ENCODE data around the gene ALDH1L2. TPM values are rescaled to one million over a fixed set of nuclear protein-coding genes. Genes with fewer than 3 reads are reported as not detected.

ALDH1L2 gene
- total and polyA plus RNA-seq, 9 of the 15 experiments (the other 6 are each of a cell fraction or from before 2014, with no cell fraction given) = 1.1 to 9.9 (median 3.8) TPM

DNA sequence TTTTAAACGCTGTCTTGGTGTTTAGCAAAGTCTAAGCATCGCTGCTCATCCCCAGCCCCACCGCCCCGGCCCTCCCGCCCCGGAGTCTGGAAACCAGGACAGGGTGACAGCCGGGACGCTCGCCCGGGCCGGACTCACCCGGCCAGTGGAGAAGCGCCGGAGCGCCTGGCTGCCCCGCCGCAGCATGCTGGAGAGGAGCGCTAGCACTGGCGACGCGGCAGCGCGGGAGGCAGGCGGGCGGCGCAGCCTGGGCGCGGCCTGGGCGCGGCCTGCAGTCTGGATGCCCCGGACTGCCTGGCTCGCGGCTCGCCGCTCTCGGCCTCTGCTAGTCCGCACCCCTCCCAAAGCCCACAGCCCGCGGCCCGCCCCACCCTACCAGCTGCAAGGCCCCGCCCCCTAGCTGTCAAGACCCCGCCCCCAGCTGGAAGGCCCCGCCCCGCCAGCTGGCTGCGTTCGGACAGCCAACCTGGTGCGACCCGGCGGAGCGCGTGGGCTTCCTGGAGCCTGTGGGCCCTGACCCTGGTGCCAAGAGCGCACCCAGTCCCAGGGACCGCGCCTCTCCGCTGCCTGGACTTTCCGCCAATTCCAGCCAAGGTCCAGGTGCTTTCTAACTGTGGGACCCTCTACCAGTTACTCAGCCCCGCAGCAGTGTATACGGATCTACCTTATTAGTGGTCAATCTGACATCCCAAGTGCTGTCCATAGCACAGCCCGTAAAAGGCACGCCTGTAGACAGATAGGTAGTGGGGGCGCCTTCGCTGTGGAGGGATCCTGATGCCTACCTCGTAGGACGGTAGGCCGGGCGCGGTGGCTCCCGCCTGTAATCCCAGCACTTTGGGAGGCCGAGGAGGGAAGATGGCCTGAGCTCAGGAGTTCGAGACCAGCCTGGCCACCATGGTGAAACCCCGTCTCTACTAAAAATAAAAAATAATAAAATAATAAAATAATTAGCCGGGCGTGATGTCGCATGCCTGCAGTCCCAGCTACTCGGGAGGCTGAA, at the start of gene ALDH1L2 (continued):
- TF ChIP-seq, protein P1, sequence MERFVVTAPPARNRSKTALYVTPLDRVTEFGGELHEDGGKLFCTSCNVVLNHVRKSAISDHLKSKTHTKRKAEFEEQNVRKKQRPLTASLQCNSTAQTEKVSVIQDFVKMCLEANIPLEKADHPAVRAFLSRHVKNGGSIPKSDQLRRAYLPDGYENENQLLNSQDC (CRISPR knock-in tag; IDR thresholded peaks at IDR 0.05) = no peak
- TF ChIP-seq, protein P2, sequence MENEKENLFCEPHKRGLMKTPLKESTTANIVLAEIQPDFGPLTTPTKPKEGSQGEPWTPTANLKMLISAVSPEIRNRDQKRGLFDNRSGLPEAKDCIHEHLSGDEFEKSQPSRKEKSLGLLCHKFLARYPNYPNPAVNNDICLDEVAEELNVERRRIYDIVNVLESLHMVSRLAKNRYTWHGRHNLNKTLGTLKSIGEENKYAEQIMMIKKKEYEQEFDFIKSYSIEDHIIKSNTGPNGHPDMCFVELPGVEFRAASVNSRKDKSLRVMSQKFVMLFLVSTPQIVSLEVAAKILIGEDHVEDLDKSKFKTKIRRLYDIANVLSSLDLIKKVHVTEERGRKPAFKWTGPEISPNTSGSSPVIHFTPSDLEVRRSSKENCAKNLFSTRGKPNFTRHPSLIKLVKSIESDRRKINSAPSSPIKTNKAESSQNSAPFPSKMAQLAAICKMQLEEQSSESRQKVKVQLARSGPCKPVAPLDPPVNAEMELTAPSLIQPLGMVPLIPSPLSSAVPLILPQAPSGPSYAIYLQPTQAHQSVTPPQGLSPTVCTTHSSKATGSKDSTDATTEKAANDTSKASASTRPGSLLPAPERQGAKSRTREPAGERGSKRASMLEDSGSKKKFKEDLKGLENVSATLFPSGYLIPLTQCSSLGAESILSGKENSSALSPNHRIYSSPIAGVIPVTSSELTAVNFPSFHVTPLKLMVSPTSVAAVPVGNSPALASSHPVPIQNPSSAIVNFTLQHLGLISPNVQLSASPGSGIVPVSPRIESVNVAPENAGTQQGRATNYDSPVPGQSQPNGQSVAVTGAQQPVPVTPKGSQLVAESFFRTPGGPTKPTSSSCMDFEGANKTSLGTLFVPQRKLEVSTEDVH (IDR thresholded peaks at IDR 0.05; ENCODE audit: low read depth, partially characterized antibody) = no peak
- TF ChIP-seq ILK (tag; IDR thresholded peaks at IDR 0.05; ENCODE audit: borderline replicate concordance, low read depth) = no peak
- 0 out of 2 replicates have a peak, but pooled peaks have one; percentile 25 for TF ChIP-seq POLR2A (conservative IDR thresholded peaks at IDR 0.05)
- TF ChIP-seq PHF8 (IDR thresholded peaks at IDR 0.05; ENCODE audit: borderline replicate concordance, low read length) = peak; percentile 48; the same call in 1 of the 2 replicates
- no peak for TF ChIP-seq ZNF212 (CRISPR knock-in tag; IDR thresholded peaks at IDR 0.05)
- TF ChIP-seq, protein P3, sequence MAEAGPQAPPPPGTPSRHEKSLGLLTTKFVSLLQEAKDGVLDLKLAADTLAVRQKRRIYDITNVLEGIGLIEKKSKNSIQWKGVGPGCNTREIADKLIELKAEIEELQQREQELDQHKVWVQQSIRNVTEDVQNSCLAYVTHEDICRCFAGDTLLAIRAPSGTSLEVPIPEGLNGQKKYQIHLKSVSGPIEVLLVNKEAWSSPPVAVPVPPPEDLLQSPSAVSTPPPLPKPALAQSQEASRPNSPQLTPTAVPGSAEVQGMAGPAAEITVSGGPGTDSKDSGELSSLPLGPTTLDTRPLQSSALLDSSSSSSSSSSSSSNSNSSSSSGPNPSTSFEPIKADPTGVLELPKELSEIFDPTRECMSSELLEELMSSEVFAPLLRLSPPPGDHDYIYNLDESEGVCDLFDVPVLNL (CRISPR knock-in tag; IDR thresholded peaks at IDR 0.05; ENCODE audit: low read depth) = no peak
- TF ChIP-seq RAD21 (CRISPR knock-in tag; conservative IDR thresholded peaks at IDR 0.05 in 1 of 2, IDR thresholded peaks at IDR 0.05 in 1 of 2) = no peak
- no peak for TF ChIP-seq MTA1 (IDR thresholded peaks at IDR 0.05; ENCODE audit: borderline replicate concordance)
- TF ChIP-seq IRF2 (CRISPR knock-in tag; IDR thresholded peaks at IDR 0.05) = no peak
- no peak for TF ChIP-seq NFIX (CRISPR knock-in tag; IDR thresholded peaks at IDR 0.05; ENCODE audit: low read depth)
- no peak for TF ChIP-seq ZNF586 (CRISPR knock-in tag; conservative IDR thresholded peaks at IDR 0.05)
- TF ChIP-seq DNMT1 (IDR thresholded peaks at IDR 0.05) = no peak
- TF ChIP-seq, protein P4, sequence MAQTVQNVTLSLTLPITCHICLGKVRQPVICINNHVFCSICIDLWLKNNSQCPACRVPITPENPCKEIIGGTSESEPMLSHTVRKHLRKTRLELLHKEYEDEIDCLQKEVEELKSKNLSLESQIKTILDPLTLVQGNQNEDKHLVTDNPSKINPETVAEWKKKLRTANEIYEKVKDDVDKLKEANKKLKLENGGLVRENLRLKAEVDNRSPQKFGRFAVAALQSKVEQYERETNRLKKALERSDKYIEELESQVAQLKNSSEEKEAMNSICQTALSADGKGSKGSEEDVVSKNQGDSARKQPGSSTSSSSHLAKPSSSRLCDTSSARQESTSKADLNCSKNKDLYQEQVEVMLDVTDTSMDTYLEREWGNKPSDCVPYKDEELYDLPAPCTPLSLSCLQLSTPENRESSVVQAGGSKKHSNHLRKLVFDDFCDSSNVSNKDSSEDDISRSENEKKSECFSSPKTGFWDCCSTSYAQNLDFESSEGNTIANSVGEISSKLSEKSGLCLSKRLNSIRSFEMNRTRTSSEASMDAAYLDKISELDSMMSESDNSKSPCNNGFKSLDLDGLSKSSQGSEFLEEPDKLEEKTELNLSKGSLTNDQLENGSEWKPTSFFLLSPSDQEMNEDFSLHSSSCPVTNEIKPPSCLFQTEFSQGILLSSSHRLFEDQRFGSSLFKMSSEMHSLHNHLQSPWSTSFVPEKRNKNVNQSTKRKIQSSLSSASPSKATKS (CRISPR knock-in tag; IDR thresholded peaks at IDR 0.05) = no peak
- TF ChIP-seq GTF2E2 (tag; IDR thresholded peaks at IDR 0.05) = no peak
- no peak for TF ChIP-seq MECOM (CRISPR knock-in tag; IDR thresholded peaks at IDR 0.05)
- TF ChIP-seq ETV5 (CRISPR knock-in tag; IDR thresholded peaks at IDR 0.05; ENCODE audit: low read depth) = no peak
- TF ChIP-seq NR3C1 (CRISPR knock-in tag; IDR thresholded peaks at IDR 0.05) = no peak
- no peak for TF ChIP-seq BCOR (IDR thresholded peaks at IDR 0.05)
- TF ChIP-seq ZEB2 (IDR thresholded peaks at IDR 0.05) = no peak
- TF ChIP-seq EZH2 (IDR thresholded peaks at IDR 0.05; ENCODE audit: borderline replicate concordance, low read depth, low read length) = no peak
- TF ChIP-seq ELF4 (CRISPR knock-in tag; IDR thresholded peaks at IDR 0.05) = no peak

Data from K562 (cell line).